ENCODE measurements around the gene PPP5C. TPM values are rescaled to one million over a fixed set of nuclear protein-coding genes. Genes with fewer than 3 reads are reported as not detected.
A peak's percentile ranks its signal among the peaks of the same experiment; 100 is the strongest.
"Not testable (repeated sequence)": the region's sequence is repeated elsewhere in the genome, so short reads cannot be mapped to it uniquely, and the experiment has no call there.

PPP5C gene
- total RNA-seq, 1 experiment from 2014 or later = 58.5 TPM

DNA sequence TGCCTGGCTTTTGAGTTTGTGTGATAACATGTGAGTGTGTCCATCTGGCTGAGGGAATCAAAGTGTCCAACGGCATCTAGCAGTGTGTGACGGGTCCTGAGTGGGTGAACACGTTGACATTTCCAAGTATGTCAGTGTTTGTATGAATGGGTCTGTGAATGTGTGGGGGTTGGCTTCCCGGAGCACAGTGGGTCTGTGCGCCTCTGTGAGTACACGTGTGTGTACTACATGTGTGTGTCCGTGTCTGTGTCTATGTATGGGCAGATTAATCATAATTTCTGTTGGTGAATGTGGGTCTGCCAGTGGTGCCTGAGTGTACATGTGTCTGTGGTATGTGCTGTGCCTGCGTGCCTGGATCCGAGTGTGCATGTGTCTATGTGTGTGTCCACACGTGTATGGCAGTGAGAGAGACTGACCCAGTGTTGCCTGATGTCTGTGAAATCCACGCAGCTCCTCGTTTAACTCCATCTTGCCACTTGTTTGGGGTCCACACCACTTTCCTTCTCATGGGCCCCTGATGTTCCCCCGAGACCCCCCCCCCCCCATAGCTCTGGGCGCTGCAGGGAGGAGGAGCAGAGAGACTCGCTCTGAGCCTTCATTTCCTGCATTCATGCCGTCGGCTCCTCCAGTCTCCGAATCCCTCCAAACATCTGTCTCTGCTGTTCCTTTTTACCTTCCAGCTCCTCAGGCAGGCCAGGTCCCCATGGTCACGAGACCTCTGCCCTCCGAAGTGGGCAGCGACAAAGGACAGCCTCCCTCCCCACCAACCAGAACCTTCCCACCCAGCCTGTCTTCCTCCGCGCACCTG, 61.2 kb downstream of the PPP5C start:
- no peak for DNase-seq (ENCODE audit: low read depth)

DNA sequence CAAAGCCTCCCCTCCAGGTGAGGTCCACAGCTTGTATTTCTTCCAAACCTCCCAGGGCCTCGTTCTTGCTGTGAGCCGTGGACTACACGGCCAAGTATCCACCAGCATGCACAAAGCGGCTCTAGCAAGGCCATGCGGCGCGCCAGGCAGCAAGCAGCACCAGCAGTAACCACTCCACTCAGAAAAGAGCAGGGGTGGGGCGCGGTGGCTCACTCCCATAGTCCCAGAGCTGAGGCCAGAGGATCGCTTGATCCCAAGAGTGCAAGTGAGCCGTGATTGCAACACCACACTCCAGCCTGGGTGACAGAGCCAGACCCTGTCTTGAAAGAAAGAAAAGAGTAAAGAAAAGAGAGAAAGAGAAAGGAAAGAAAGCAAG, 61.8 kb downstream of the PPP5C start:
- DNase-seq (ENCODE audit: low read depth) = no peak

DNA sequence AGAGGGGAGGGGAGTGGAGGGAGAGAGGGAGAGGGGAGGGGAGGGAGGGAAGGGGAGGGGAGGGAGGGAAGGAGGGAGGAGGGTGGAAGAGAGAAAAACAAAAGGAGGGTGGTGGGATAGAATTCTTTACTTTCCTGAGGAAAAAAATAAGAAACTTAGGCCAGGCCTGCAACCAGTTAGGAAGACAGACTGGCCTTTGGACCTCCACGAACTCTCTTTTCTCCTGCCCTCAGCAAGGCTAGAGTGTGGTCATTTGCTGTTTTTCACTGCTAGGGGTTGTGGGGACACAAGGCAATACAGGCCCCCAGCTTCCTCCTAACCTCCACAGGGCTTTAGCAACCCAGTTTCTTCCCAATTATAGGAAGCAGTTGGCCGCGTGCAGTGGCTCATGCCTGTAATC, 62.3 kb downstream of the PPP5C start:
- DNase-seq (ENCODE audit: low read depth) = no peak

DNA sequence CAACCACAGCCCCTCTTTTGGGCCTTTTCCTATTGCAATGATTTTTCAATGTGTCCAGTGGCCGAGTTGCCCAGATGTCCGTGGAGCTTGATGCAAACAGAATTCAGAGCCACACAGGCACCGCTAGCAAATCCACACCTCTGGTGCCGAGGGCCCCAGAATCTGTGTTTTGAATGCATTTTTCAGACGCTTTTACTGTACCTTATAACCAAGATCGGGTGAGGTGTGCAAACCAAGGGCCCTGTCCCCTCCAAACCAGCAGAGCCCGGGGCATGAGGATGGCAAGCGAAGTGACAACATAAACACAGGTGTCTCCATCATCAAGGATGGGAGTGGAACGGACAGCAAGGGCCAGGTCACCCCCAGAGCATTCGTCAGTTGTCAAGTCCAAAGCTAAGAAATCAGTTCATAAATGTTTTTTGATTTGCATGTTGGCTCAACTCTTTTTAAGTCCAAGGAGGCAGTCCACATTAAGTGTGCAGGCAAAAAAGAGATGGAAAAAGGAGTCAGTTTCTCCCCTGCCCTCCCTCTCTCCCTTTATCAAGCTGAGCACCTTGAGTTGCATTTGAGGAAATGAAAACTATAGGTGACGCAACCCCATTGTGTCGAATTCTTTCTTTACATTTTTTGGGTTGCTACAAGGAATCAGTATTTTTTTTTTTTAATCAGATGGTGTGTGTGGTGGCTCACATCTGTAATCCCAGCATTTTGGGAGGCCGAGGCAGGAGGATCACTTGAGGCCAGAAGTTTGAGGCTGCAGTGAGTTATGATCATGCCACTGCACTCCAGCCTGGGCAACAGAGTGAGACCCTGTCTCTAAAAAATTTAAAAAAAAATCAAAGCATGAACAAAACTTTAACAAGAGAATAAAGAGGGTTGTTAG, 63.6 kb downstream of the PPP5C start:
- no peak for DNase-seq (ENCODE audit: low read depth)

DNA sequence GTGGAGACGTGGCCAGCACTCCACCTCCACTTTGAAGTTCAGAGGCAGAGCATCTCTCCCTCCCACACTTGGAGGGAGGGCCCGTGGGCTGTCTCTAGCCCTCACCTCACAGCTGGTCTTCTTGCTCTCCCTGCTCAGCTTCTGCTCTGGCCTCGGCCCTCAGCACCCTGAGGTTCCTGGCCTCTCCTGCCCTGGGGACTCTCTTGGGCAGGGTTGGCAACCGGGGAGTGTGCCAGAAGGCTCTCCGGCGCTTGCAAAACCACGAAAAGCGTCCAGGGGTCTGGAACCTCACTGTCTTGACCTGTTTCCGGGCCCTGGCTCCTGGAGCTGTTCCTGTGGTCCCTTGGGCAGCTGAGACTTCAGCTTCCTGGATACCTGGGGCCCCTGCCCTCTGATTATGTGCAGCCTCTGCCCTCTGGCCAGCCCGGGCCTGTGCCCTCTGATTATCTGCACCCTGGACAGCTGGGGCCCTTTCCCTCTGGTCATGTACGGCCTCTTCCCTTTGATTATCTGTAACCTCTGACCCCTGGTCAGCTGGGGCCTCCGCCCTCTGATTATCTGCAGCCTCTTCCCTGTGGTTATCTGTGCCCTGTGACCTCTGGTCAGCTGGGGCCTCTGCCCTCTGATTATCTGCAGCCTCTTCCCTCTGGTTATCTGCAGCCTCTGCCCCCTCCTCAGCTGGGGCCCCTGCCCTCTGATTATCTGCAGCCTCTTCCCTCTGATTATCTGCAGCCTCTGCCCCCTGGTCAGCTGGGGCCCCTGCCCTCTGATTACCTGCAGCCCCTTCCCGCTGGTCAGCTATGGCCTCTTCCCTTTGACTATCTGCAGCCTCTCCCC, 64.4 kb downstream of the PPP5C start:
- no peak for DNase-seq (ENCODE audit: low read depth)

DNA sequence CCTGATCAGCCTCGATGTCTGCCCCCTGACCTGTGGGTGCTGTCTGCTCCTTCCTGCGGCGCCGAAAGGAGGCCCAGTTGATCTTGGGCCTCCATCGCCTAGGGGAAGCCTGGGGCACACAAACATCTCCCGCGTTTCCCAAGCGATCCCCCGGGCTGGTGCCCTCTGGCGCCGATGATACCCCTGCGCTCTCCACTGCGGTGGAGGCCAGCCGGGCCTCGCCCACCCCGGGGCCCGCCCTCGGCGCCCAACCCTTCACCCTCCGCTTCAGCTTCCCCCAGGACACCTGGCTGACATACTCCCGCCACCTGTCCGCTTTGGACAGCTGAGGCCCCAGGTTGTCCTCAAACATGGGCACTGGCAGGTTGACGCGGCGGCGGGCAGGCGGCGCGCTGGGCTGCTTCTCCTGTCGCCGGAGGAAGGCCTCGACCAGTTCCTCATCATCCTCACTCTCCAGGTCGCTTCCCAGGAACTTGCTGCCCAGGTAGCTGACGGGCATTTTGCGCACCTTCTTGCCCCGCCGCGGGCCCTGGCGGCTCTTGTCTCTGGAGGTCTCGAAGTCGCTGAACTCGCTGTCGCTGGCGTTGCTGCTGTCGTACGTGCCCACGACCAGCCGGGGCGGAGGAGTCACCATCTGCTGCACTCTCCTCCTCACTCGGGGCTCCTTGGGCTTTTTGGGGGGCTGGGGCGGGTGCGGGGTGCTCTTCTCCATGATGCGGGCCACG, 65.2 kb downstream of the PPP5C start:
- DNase-seq (ENCODE audit: low read depth) = no peak

DNA sequence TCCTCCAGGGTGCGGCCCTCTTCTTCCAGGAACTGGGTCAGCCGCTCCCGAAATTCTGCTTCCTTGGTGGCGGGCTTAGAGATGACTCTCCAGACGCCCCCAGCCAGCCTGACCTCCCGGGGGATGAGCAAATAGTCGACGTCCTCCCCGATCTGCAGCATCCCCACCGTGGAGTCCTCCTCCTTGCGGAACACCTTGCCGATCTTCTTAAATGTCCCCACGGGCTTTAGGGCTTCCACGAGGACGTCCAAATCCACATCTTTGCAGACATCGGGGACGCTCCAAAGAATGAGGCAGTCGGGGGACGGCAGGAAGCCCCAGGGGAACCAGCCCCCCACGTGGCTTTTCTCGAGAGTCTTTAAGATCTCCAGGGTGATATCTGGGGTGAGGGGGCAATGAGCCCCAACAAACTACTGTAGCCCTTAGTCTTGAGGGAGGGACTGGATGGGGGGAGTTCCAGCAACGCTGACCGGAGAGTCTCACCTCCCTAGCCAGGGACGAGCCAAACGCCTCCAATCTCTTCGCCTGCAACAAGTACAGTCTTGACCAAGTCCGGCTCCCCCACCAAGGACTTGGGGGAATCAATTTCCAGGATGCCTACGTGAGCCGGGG, 65.9 kb downstream of the PPP5C start:
- DNase-seq (ENCODE audit: low read depth) = no peak

DNA sequence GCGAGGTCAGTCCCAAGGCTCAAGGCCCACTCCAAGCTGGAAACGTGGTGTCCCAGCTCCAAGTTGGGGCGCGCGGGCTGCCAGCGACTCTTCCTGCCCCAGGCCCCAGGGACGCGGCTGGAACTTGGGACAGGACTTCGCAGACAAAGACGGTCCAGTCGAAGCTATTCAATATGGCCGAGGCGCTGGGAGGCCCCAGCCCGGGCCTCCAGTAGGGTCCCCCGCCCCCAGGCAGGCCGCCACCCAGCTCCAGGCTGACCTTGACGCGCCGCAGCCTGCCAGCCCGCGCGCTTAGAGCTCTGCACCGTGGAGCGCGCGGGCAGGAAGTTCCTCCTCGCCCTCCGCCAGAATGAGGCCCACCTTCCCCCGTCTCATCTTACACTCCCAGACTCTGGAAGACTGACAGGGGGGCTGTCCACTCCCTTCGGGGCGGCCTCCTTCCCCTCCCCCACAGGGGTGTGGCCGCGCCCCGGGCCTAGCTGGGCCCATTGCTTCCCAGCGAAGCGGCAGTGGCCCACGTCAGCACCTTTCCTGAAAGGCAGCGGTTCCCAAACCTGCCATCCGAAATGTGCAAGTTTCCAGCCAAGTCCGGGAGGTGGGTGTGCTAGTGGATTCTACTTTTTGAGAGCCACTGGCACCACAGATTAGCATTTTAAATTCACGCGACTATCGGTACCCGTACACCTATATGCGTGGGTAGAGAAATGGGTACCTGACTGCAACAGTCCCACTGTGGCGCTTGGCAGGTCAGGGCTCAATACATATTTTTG, 66.6 kb downstream of the PPP5C start, which contains the start of gene CCDC8:
TSS of gene CCDC8 (minus strand) at position 303 of the 770 bp plus-strand sequence. CDS start 754 bp downstream, outside the sequence.
- no peak for DNase-seq (ENCODE audit: low read depth)

DNA sequence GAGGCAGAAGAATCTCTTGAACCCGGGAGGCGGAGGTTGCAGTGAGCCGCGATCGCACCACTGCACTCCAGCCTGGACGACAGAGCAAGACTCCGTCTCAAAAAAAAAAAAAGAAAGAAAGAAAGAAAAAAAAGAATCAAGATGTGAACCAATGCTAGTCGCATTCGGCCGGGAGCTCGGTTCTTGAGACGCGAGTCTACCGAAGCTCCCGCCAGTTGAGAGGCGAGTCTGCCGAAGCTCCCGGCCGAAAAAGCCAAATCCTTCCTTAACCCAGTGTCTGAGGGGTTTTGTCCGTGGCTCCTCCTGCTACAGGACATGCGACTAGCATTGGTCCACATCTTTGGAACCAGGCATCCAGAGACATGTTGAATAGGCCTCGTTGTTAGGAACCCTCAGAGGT, 68.0 kb downstream of the PPP5C start:
- DNase-seq (ENCODE audit: low read depth) = not testable (repeated sequence)

DNA sequence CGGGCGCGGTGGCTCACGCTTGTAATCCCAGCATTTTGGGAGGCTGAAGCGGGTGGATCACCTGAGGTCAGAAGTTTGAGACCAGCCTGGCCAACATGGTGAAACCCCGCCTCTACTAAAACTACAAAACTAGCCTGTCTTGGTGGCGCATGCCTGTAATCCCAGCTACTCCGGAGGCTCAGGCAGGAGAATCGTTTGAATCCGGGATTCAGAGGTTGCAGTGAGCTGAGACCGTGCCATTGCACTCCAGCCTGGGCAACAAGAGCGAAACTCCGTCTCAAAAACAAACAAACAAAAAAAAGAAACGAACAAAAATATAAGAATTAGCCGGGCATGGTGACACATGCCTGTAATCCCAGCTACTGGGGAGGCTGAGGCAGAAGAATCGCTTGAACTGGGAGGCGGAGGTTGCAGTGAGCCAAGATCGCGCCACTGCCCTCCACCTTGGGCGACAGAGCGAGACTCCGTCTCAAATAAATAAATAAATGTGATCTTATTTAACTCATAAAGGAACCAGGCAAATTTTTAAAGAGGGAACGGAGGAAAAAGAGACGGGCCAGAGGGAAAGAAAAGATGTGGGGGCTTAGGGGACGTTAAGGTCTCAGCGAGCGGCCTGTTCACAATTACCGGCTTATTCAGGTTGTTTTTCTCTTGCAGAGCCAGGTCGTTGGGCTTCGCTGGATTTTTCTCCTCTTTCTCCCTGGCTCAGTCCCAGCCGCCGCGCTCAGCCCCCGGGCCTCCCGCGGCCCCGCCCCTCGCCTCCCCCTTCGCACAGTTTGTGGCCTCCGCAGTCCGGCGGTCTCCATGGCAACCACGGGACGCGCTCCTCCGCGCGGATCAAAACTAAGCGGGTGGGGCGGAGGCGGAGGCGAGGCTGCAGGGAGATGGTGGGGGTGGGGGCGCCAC, 69.2 kb downstream of the PPP5C start:
- DNase-seq (ENCODE audit: low read depth) = peak; percentile 77

DNA sequence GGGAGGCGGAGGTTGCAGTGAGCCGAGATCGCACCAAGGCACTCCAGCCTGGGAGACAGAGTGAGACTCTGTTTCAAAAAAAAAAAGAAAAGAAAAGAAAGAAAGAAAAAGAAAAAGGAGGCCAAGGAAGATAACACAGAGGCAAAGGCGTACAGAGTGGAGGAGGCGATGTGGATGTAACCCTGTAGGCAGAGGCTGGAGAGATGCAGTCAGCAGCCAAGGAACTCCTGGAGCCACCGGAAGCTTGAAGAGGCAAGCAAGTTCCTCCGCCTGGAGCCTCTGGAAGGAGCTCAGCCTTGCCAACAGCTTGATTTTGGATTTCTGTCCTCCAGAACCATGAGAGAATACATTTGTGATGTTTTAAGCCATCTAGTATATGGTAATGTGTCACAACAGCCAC, 73.2 kb downstream of the PPP5C start:
- DNase-seq (ENCODE audit: low read depth) = no peak

DNA sequence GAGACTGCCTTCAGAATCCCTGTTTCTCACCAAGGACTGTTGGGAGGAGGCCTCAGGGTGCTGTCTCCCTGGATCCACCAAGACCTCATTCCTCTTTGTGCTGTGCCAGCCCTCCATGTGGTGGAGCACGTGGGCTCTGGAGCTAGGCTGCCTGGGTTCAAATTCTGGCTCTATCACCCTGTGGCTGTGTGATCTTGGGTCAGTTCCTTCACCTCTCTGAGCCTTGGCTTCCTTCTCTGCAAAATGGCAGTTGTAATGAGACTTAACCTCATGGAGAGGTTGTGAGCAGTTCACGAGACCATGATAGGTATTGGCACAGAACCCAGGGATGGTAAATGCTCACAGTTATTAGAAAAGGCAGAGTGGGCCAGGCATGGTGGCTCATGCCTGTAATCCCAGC, 75.5 kb downstream of the PPP5C start:
- DNase-seq (ENCODE audit: low read depth) = no peak

DNA sequence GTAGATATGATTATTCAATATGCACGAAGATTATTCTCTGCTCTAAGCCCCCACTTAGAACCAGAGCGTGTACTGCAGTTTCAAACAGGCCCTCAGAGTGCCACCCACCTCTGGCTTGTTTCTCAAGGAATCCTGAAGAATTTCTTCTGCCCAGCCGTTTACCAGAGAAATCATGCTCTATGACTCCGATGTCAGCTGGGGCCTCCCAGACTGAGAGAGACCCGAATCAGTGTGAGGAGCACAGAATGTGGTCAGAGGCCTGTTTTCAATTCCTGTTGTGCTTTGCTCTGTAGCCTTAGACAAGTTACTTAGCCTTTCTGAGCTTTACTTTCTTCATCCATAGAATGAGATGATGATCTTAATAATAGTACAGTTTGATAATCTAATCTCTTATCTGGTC, 76.3 kb downstream of the PPP5C start:
- DNase-seq (ENCODE audit: low read depth) = no peak

DNA sequence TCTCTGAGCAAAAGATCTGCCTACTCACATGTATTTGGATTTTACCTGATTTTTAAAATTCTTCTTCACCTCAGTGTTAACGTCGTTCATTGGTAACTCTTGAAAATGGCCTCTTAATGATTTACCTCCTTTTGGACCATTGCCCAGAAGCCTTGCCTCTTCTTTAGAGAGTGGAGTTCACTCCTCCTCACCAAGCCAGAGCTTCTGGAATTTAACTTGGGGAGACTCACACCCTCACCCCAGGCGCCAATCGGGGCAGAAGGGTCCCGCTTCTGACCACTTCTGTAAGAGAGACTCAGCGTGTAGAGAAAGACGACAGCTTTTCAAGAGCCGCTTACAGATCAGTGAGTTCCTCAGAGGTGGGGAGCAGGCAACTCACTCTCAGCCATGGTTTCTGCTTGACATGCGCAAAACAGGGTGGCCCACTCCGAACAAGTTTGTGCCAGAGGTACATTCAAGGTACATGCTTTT, 79.2 kb downstream of the PPP5C start:
- peak; percentile 28 for DNase-seq (ENCODE audit: low read depth)

DNA sequence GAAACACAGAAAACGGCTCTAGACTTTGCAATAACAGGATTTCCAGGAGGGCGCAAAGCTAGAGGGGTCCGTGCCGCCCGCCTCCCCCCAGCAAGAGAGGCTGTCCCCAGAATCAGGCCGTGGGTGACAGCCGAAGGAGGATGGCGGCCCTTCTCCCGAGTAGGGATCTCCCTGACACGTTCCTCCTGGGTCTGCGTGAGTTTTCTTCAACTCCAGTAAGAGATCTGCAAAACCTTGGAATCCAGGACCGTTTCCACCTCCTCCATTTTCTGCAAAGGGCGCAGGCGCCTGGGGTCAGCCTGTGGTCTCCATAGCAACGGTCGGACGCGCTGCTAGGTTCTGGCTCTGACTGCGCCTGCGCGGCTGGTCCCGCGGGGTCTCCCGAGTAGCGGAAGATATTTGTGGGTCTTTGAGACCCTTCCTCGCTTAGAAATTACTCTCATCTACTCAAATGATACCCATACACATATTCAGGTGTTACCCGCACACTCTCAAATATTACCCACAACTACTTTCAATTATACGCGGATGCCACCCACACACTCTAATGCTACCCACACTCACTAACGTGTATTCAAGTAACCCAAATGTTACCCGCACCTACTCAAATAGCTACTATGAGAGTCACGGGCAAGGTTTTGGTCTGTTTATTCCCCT, 79.7 kb downstream of the PPP5C start:
- peak; percentile 55 for DNase-seq (ENCODE audit: low read depth)

DNA sequence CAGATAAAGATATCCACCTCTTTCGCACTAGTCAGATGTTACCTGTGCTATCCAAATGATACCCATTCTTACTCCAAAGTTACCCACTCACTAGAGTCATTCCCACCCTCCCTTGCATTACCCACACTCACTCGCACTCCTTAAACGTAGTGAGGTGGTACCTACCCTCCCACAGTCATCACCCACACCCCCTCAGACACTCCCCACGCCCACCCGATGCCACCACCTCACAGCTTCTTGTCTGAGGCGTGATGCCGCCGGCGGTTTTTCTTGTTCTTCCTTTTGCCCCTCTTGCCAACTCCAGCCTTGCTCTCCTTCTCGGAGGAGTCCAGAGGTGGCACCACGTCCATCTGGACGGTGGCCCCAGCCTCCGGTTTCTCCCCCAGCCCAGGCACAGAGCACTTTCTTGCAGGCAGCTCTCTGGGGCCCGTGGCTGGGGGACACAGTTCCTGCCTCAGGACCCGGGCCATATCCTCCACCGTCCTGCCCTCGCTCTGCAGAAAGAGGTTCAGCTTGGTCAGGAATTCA, 80.7 kb downstream of the PPP5C start:
- DNase-seq (ENCODE audit: low read depth) = no peak

DNA sequence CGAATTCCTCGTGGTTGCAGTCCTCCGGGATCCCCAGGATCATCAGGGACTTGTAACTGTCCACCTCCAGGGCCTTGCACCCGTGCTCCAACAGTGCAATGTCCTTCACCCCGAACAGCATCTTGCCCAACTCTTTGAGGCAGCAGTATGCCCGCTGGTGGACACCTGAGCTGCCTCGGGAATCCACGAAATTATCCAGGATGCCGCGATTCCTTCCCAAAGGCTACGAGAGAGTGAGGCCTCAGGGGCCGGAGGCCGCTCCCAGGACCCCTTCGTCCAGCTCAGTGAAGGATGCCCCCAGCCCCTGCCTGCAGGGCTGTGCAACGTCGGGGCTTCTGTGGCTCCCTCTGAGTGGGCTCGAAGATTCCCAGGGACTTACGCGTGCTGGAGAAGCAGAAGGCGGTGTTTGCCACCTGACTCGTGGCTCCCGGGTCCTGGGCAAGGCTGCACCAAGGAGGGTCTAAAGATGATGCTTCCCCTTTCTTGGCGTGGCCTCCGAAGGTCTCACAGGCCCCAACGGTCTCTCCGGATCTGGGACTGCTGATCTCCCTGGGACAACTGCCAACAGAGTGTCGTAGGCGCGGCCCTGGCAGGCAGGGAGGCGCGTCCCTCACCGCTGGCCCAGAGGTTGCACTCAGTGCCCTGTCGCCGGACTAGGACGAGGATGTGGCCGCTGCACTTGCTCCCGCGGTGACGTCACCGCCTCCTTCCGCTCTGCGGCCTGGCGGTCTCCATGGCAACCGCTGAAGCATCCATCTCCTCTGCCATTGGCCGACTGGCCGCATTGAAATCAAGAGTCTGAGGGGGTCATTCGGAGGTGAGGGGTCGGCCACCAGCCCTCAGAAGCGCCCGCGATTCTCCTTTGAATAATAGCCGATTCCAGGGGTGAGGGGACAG, 81.6 kb downstream of the PPP5C start, which contains the start of gene PNMA8C:
TSS of gene PNMA8C (minus strand) at position 698 of the 897 bp plus-strand sequence. CDS start at position 121, 577 bp downstream.
- peak; percentile 59 for DNase-seq (ENCODE audit: low read depth)

All from M059J (cell line).